Stomach smooth muscle (tissue), 2 donors: ENCODE data around the gene PDE7B.
A peak's percentile ranks its signal among the peaks of the same experiment; 100 is the strongest.

Source experiments
- H3K27ac ChIP-seq: one replicate; pipeline ENCODE4 v1.7.0; 2013; ENCODE audit warnings: mild to moderate bottlenecking, low read length, inconsistent platforms
- H3K27me3 ChIP-seq, 2 donors: one replicate each; pipeline ENCODE4 v1.7.0; 2013; ENCODE audit warnings: low read length in 2 of 2; ENCODE audit not compliant: insufficient read depth in 2 of 2, control insufficient read depth in 1 of 2
- H3K36me3 ChIP-seq, 2 donors: one replicate each; pipeline ENCODE4 v1.7.0; 2013; ENCODE audit warnings: low read length in 2 of 2; ENCODE audit not compliant: control insufficient read depth in 2 of 2, insufficient read depth in 2 of 2
- H3K4me1 ChIP-seq: one replicate; pipeline ENCODE4 v1.7.0; 2013; ENCODE audit warnings: low read length; ENCODE audit not compliant: control insufficient read depth, insufficient read depth
- H3K4me3 ChIP-seq, 2 donors: one replicate each; pipeline ENCODE4 v1.7.0; 2013; ENCODE audit warnings: low read length in 2 of 2
- H3K9ac ChIP-seq, 2 donors: one replicate each; pipeline ENCODE4 v1.7.0; 2013; ENCODE audit warnings: low read length in 2 of 2, mild to moderate bottlenecking in 1 of 2
- H3K9me3 ChIP-seq, 2 donors: one replicate each; pipeline ENCODE4 v1.7.0; 2013; ENCODE audit warnings: low read length in 2 of 2; ENCODE audit not compliant: control insufficient read depth in 2 of 2
- donor health status: healthy.
- donor health status: Pancreatic carcinoma.

Gene PDE7B

DNA sequence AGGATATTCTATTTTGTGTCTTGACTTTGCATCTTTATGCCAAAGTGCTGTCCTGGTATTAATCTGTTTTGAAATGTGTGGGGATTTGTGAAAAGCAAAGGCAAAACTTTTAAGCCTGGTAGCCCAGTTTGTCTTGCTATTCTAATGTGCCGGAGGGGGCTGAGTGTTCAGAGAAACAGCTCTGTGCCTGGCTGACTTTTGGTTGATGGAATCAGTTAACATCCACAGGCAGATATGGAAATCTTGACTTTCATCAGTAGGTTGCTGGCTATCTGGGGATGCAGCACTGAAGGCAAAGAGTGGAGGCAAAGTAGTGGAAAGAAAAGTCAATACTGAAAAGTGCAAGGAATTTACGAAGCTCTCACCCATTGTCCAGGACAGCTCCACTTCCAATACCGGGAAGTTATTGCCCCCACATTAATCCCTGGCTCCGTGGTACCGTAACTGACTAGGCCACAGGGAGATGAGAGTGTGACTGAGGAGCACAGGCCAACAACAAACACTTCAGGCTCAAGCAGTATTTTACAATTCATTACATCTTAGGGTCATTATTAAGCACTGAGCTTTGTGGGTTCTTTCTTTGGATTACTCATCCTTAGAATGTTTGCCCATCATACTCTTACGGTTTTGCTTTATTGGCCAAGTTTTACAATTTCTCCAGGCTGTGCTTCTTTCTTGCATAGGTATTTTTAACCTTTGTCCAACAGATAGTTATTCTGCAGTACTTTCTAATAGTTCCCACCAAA is 234.0 kb downstream of the PDE7B start:
- no peaks in the 10 kb centered on the region for H3K27me3 ChIP-seq
- H3K9me3 ChIP-seq, result peaks cover 0 to 3% of the 10 kb centered on the region in 2 donors
- no peak overlapping the region for H3K27ac ChIP-seq
- H3K36me3 ChIP-seq, result no peaks in the 10 kb centered on the region
- peaks cover 5% of the 10 kb centered on the region for H3K4me1 ChIP-seq
- no peak overlapping the region for H3K4me3 ChIP-seq
- no peak overlapping the region for H3K9ac ChIP-seq

- Histone ChIP-seq H3K27ac (no peak overlapping the region), H3K36me3 (no peaks in the 10 kb centered on the region), H3K9me3 (peaks cover 0 to 3% of the 10 kb centered on the region in 2 donors), H3K4me3 (peak overlapping the region; percentile 27 to 35), H3K27me3 (no peaks in the 10 kb centered on the region), H3K9ac (no peak overlapping the region), H3K4me1 (peaks cover 5% of the 10 kb centered on the region)
Observed at GRCh38 chr6:136086686-136087085, 235.2 kb downstream of the PDE7B start.

- Histone ChIP-seq H3K4me1 (peaks cover 4% of the 10 kb centered on the region), H3K27ac (no peak overlapping the region), H3K9ac (no peak overlapping the region), H3K9me3 (no peaks in the 10 kb centered on the region), H3K4me3 (no peak overlapping the region), H3K27me3 (no peaks in the 10 kb centered on the region), H3K36me3 (no peaks in the 10 kb centered on the region)
Observed at GRCh38 chr6:136087986-136088385, 236.5 kb downstream of the PDE7B start.

GRCh38 chr6:136088693-136089092 is 237.2 kb downstream of the PDE7B start:
- no peak overlapping the region for H3K27ac ChIP-seq
- H3K27me3 ChIP-seq, result no peaks in the 10 kb centered on the region
- H3K4me1 ChIP-seq, result no peaks in the 10 kb centered on the region

DNA sequence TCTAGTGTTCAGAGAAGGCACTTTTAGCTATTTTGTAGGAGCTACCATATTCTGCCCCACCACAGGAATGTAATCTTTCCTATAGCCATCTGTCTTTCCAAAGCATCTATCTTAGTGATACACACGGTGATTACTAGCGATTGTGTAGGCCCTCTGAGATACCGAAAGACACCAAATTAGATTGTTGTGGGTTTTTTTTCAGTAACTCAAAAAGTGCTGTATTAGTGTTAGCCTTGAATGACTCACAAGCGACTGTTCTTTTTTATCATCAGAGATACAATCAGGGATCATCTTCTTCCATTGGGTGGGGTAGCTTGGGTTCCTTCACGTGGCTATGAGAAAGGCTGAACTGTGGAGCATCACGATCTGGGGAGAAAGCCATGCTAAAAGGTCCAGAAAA is 238.4 kb downstream of the PDE7B start:
- Histone ChIP-seq H3K36me3 (no peaks in the 10 kb centered on the region), H3K27ac (no peak overlapping the region), H3K27me3 (no peaks in the 10 kb centered on the region), H3K9me3 (no peaks in the 10 kb centered on the region), H3K9ac (no peak overlapping the region), H3K4me1 (no peaks in the 10 kb centered on the region), H3K4me3 (no peak overlapping the region)

More at GRCh38 chr6:136088693-136089092, 237.2 kb downstream of the PDE7B start:
- Histone ChIP-seq H3K9me3 (no peaks in the 10 kb centered on the region), H3K4me3 (no peak overlapping the region), H3K9ac (no peak overlapping the region), H3K36me3 (no peaks in the 10 kb centered on the region)

DNA sequence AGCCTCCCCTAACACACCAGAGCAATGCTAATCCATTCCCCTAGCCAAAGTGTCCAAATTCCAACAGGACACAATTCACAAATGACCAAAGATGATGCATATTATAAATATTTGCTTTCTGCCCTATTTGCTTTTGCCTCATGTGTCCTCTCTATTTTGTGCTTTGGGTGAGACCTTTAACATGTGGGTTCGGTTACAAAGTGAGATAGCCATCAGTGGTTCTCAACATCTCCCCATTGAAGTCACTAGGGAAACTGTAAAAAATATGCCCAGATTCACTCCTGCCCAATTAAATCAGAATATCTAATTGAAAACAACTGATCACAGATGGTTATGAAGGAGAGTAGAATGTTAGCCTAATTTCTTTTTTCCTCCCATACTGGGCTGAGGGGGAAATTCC is 239.4 kb downstream of the PDE7B start:
- no peak overlapping the region for H3K27ac ChIP-seq
- no peak overlapping the region for H3K4me3 ChIP-seq
- H3K36me3 ChIP-seq, result no peaks in the 10 kb centered on the region
- no peak overlapping the region for H3K9ac ChIP-seq
- H3K9me3 ChIP-seq, result no peaks in the 10 kb centered on the region
- H3K27me3 ChIP-seq, result no peaks in the 10 kb centered on the region
- H3K4me1 ChIP-seq, result no peaks in the 10 kb centered on the region

GRCh38 chr6:136092897-136093296 is 241.4 kb downstream of the PDE7B start:
- H3K4me3 ChIP-seq, result no peak overlapping the region
- no peak overlapping the region for H3K27ac ChIP-seq
- H3K9me3 ChIP-seq, result no peaks in the 10 kb centered on the region
- H3K9ac ChIP-seq, result no peak overlapping the region
- H3K4me1 ChIP-seq, result no peaks in the 10 kb centered on the region
- no peaks in the 10 kb centered on the region for H3K27me3 ChIP-seq
- no peaks in the 10 kb centered on the region for H3K36me3 ChIP-seq

DNA sequence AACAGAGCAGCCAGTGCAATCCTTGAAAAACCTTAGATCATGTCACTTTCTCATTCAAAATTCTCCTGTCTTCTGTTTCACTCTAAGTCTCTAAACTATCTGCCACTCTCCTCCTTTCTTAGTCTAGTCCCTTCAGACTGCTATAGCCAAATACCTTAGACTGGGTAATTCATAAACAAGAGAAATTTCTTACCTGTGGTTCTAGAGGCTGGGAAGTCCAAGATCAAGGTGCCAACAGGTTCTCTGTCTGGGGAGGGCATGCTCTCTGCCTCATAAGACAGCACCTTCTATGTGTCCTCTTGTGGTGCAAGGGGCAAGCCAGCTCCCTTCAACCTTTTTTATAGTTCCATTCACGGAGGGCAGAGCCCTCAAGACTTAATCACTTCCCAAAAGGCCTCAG is 242.3 kb downstream of the PDE7B start:
- Histone ChIP-seq H3K27me3 (no peaks in the 10 kb centered on the region), H3K9ac (no peak overlapping the region), H3K4me3 (no peak overlapping the region), H3K4me1 (no peaks in the 10 kb centered on the region), H3K9me3 (no peaks in the 10 kb centered on the region), H3K27ac (no peak overlapping the region), H3K36me3 (no peaks in the 10 kb centered on the region)

- Histone ChIP-seq H3K27ac (no peak overlapping the region), H3K4me3 (no peak overlapping the region), H3K27me3 (no peaks in the 10 kb centered on the region), H3K9ac (no peak overlapping the region), H3K4me1 (no peaks in the 10 kb centered on the region), H3K36me3 (no peaks in the 10 kb centered on the region), H3K9me3 (no peaks in the 10 kb centered on the region)
Observed at GRCh38 chr6:136094812-136095211, 243.3 kb downstream of the PDE7B start.

GRCh38 chr6:136095986-136096385 is 244.5 kb downstream of the PDE7B start:
- Histone ChIP-seq H3K27me3 (no peaks in the 10 kb centered on the region), H3K4me1 (no peaks in the 10 kb centered on the region), H3K9ac (no peak overlapping the region), H3K27ac (no peak overlapping the region), H3K9me3 (no peaks in the 10 kb centered on the region), H3K36me3 (no peaks in the 10 kb centered on the region), H3K4me3 (no peak overlapping the region)

GRCh38 chr6:136102991-136103688 is 251.6 kb downstream of the PDE7B start:
- Histone ChIP-seq H3K9ac (peak overlapping the region; percentile 64 to 67), H3K36me3 (no peaks in the 10 kb centered on the region), H3K9me3 (no peaks in the 10 kb centered on the region), H3K4me1 (peaks cover 26% of the 10 kb centered on the region), H3K4me3 (peak overlapping the region; percentile 37 to 63), H3K27ac (peak overlapping the region; percentile 96), H3K27me3 (no peaks in the 10 kb centered on the region)
